ENCODE measurements around the gene DUSP22.

DNA sequence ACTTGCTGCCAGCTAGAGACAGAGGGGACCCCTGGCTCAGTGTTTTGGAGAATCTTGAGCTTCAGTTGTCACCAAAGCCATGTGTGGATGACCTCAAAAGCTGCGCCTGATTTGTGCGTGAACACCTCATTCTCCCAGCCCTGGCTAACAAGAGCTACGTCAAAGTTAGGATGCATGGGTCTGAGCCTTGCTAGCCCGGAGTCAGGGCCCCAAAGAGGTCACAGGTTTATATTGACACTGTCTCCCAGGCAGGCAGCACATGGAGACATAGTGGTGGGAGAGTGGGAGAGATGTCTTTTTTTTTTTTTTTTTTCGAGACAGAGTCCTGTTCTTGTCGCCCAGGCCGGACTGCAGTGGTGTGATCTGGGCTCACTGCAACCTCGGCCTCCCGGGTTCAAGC, 36.1 kb upstream of the DUSP22 start:
- TF ChIP-seq, protein P1, sequence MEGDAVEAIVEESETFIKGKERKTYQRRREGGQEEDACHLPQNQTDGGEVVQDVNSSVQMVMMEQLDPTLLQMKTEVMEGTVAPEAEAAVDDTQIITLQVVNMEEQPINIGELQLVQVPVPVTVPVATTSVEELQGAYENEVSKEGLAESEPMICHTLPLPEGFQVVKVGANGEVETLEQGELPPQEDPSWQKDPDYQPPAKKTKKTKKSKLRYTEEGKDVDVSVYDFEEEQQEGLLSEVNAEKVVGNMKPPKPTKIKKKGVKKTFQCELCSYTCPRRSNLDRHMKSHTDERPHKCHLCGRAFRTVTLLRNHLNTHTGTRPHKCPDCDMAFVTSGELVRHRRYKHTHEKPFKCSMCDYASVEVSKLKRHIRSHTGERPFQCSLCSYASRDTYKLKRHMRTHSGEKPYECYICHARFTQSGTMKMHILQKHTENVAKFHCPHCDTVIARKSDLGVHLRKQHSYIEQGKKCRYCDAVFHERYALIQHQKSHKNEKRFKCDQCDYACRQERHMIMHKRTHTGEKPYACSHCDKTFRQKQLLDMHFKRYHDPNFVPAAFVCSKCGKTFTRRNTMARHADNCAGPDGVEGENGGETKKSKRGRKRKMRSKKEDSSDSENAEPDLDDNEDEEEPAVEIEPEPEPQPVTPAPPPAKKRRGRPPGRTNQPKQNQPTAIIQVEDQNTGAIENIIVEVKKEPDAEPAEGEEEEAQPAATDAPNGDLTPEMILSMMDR (IDR thresholded peaks at IDR 0.05; ENCODE audit: low read depth, low read length), result no peak
- TF ChIP-seq EZH2phosphoT487 (IDR thresholded peaks at IDR 0.05; ENCODE audit: low read depth), result no peak
